ENCODE results near the gene ZNF384.
"Not testable (repeated sequence)": the region's sequence is repeated elsewhere in the genome, so short reads cannot be mapped to it uniquely, and the experiment has no call there.

GRCh38 chr12:6716031-6716873 is 27.1 kb upstream of the ZNF384 start:
- TF ChIP-seq CTCF (conservative IDR thresholded peaks at IDR 0.05; ENCODE audit: low read length); EZH2phosphoT487 (IDR thresholded peaks at IDR 0.05; ENCODE audit: borderline replicate concordance, low read depth, low read length): not testable (repeated sequence)

Data from OCI-LY7 (cell line).